Esophagus squamous epithelium (tissue), 4 donors: ENCODE measurements around the gene NIFK.

Experiments used
- POLR2A ChIP-seq, 4 donors: fragments of 450-650 bp; IDR thresholded peaks; one replicate each; pipeline ENCODE4 v1.6.1; 2017; ENCODE audit warnings: antibody characterized with exemption in 4 of 4, mild to moderate bottlenecking in 4 of 4, moderate library complexity in 3 of 4
- TF ChIP-seq, protein P1 (sequence below), 6 experiments: fragments of 450-650 bp in 4 of 6; fragments of 200-600 bp in 2 of 6; sonication (generic) in 2 of 6; IDR thresholded peaks; one replicate each; pipeline ENCODE4 v1.5.1; 2016 to 2019; ENCODE audit warnings: antibody characterized with exemption in 6 of 6, mild to moderate bottlenecking in 4 of 6, moderate library complexity in 4 of 6

- TF ChIP-seq, protein P1, sequence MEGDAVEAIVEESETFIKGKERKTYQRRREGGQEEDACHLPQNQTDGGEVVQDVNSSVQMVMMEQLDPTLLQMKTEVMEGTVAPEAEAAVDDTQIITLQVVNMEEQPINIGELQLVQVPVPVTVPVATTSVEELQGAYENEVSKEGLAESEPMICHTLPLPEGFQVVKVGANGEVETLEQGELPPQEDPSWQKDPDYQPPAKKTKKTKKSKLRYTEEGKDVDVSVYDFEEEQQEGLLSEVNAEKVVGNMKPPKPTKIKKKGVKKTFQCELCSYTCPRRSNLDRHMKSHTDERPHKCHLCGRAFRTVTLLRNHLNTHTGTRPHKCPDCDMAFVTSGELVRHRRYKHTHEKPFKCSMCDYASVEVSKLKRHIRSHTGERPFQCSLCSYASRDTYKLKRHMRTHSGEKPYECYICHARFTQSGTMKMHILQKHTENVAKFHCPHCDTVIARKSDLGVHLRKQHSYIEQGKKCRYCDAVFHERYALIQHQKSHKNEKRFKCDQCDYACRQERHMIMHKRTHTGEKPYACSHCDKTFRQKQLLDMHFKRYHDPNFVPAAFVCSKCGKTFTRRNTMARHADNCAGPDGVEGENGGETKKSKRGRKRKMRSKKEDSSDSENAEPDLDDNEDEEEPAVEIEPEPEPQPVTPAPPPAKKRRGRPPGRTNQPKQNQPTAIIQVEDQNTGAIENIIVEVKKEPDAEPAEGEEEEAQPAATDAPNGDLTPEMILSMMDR (IDR thresholded peaks at IDR 0.05), result no peak
- TF ChIP-seq POLR2A (IDR thresholded peaks at IDR 0.05), result no peak
Measured at GRCh38 chr2:121778741-121779487, 42.2 kb upstream of the NIFK start.
